Mesenchymal stem cell (in vitro differentiated cells and primary cell): ENCODE measurements around the gene TAL2.
A peak's percentile ranks its signal among the peaks of the same experiment; 100 is the strongest.

Experiments
- DNase-seq: peaks from one replicate; pipeline ENCODE4 v3.0.0-alpha.2; 2013
- H2AFZ ChIP-seq: one replicate; pipeline ENCODE4 v1.6.1; 2013; ENCODE audit warnings: low read depth, mild to moderate bottlenecking, control low read depth, inconsistent platforms, low read length, moderate library complexity
- H2AK5ac ChIP-seq: 2 replicates; pipeline ENCODE4 v1.6.1; 2013; ENCODE audit warnings: low read length, moderate library complexity, mild to moderate bottlenecking, inconsistent platforms; ENCODE audit not compliant: severe bottlenecking
- H2BK120ac ChIP-seq: one replicate; pipeline ENCODE4 v1.6.1; 2013; ENCODE audit warnings: low read depth, mild to moderate bottlenecking, inconsistent platforms, low read length, moderate library complexity
- H2BK12ac ChIP-seq, 2 experiments: one replicate each; pipeline ENCODE4 v1.6.1; 2013; ENCODE audit warnings: inconsistent platforms in 2 of 2, low read length in 2 of 2, mild to moderate bottlenecking in 2 of 2, moderate library complexity in 2 of 2, control low read depth in 1 of 2
- H2BK15ac ChIP-seq: one replicate; pipeline ENCODE4 v1.6.1; 2013; ENCODE audit warnings: mild to moderate bottlenecking, low read depth, inconsistent platforms; ENCODE audit not compliant: poor library complexity, severe bottlenecking
- H2BK5ac ChIP-seq: 2 replicates; pipeline ENCODE4 v1.6.1; 2013; ENCODE audit warnings: low read depth, mild to moderate bottlenecking, low read length, control low read depth, inconsistent platforms; ENCODE audit not compliant: poor library complexity, severe bottlenecking
- H3K14ac ChIP-seq, 2 experiments: one replicate each; pipeline ENCODE4 v1.6.1; 2013; ENCODE audit warnings: inconsistent platforms in 2 of 2, low read length in 2 of 2, control low read depth in 1 of 2, mild to moderate bottlenecking in 1 of 2, moderate library complexity in 1 of 2
- H3K18ac ChIP-seq, 2 experiments: one replicate each; pipeline ENCODE4 v1.6.1; 2013; ENCODE audit warnings: inconsistent platforms in 2 of 2, low read length in 2 of 2, control low read depth in 1 of 2, low read depth in 1 of 2, mild to moderate bottlenecking in 1 of 2
- H3K23ac ChIP-seq, 2 experiments: one replicate each; pipeline ENCODE4 v1.6.1; 2013; ENCODE audit warnings: inconsistent platforms in 2 of 2, low read length in 2 of 2, mild to moderate bottlenecking in 2 of 2, moderate library complexity in 2 of 2, control low read depth in 1 of 2
- H3K27ac ChIP-seq: 2 replicates; pipeline ENCODE4 v1.5.1; 2013; ENCODE audit warnings: mild to moderate bottlenecking, moderate library complexity, low read length, control low read depth, inconsistent platforms; ENCODE audit not compliant: poor library complexity, severe bottlenecking
- H3K27me3 ChIP-seq, 2 experiments: 2 replicates each; pipeline versions ENCODE4 v1.6.1 to v1.7.0; 2013; ENCODE audit warnings: low read length in 2 of 2, mild to moderate bottlenecking in 2 of 2, moderate library complexity in 2 of 2, control low read depth in 1 of 2, inconsistent platforms in 1 of 2; ENCODE audit not compliant: control insufficient read depth in 1 of 2, insufficient read depth in 1 of 2
- H3K36me3 ChIP-seq, 2 experiments: 2 replicates each; pipeline versions ENCODE4 v1.6.1 to v1.7.0; 2013; ENCODE audit warnings: low read length in 2 of 2, control low read depth in 1 of 2, inconsistent platforms in 1 of 2, low read depth in 1 of 2, mild to moderate bottlenecking in 1 of 2; ENCODE audit not compliant: insufficient read depth in 2 of 2, control insufficient read depth in 1 of 2
- H3K4ac ChIP-seq, 2 experiments: one replicate each; pipeline ENCODE4 v1.6.1; 2013; ENCODE audit warnings: inconsistent platforms in 2 of 2, low read length in 2 of 2, mild to moderate bottlenecking in 2 of 2, moderate library complexity in 2 of 2, control low read depth in 1 of 2, low read depth in 1 of 2
- H3K4me1 ChIP-seq: 2 replicates; pipeline ENCODE4 v1.6.1; 2013; ENCODE audit warnings: low read depth, low read length, control low read depth; ENCODE audit not compliant: control insufficient read depth, insufficient read depth
- H3K4me2 ChIP-seq: 2 replicates; pipeline ENCODE4 v1.6.1; 2013; ENCODE audit warnings: low read length, mild to moderate bottlenecking, inconsistent platforms; ENCODE audit not compliant: poor library complexity, severe bottlenecking
- H3K4me3 ChIP-seq, 2 experiments: 2 replicates each; pipeline versions ENCODE4 v1.5.1 to v1.7.0; 2013; ENCODE audit warnings: low read length in 2 of 2, mild to moderate bottlenecking in 2 of 2, control low read depth in 1 of 2, low read depth in 1 of 2; ENCODE audit not compliant: insufficient read depth in 1 of 2
- H3K79me1 ChIP-seq: replicated peaks from 2 replicates; pipeline ENCODE4 v1.6.1; 2013; ENCODE audit warnings: mild to moderate bottlenecking, control low read depth, low read length, inconsistent platforms; ENCODE audit not compliant: poor library complexity, severe bottlenecking
- H3K9ac ChIP-seq: 2 replicates; pipeline ENCODE4 v1.7.0; 2013; ENCODE audit warnings: mild to moderate bottlenecking, low read length, moderate library complexity
- H3K9me3 ChIP-seq: 2 replicates; pipeline ENCODE4 v1.7.0; 2013; ENCODE audit warnings: mild to moderate bottlenecking, low read length; ENCODE audit not compliant: control insufficient read depth
- H4K8ac ChIP-seq: one replicate; pipeline ENCODE4 v1.6.1; 2013; ENCODE audit warnings: inconsistent platforms, mild to moderate bottlenecking, low read length, moderate library complexity
- H4K91ac ChIP-seq: one replicate; pipeline ENCODE4 v1.6.1; 2013; ENCODE audit warnings: mild to moderate bottlenecking, low read length, inconsistent platforms
- WGBS: methylation state at CpG from one replicate; pipeline ENCODE4 v1.1.7; 2013; ENCODE audit warnings: mixed read lengths; 5-methylcytosine and 5-hydroxymethylcytosine counted together

TAL2 gene

GRCh38 chr9:105656131-105656921 lies 5.9 kb upstream of the TAL2 start:
- H4K8ac ChIP-seq = peak overlapping the region; percentile 27
- H3K9me3 ChIP-seq = no peaks in the 10 kb centered on the region
- H3K14ac ChIP-seq = peak overlapping the region in 1 of 2 experiments; percentile 72
- H3K27ac ChIP-seq = no peak overlapping the region
- H3K4me3 ChIP-seq = peak overlapping the region; percentile 56 to 73
- no peak overlapping the region for H3K4ac ChIP-seq
- peak overlapping the region; percentile 99 for H3K4me2 ChIP-seq
- peak overlapping the region in 1 of 2 experiments; percentile 19 for H2BK12ac ChIP-seq
- no peaks in the 10 kb centered on the region for H3K36me3 ChIP-seq
- no peak overlapping the region for H2BK5ac ChIP-seq
- H3K27me3 ChIP-seq = peaks cover 23 to 28% of the 10 kb centered on the region in 2 experiments
- peak overlapping the region in 1 of 2 experiments; percentile 25 for H3K18ac ChIP-seq
- peak overlapping the region; percentile 82 for H2BK15ac ChIP-seq
- no peak overlapping the region for H4K91ac ChIP-seq
- DNase-seq = no peak
- 4% methylated on average over 64 of the region's 75 CpGs for WGBS
- H2BK120ac ChIP-seq = no peak overlapping the region
- H3K4me1 ChIP-seq = peaks cover 9% of the 10 kb centered on the region
- no peaks in the 10 kb centered on the region for H3K79me1 ChIP-seq
- H2AK5ac ChIP-seq = no peak overlapping the region
- peak overlapping the region; percentile 74 for H2AFZ ChIP-seq
- H3K9ac ChIP-seq = peak overlapping the region; percentile 22
- H3K23ac ChIP-seq = peak overlapping the region in 1 of 2 experiments; percentile 64

- no peaks in the 10 kb centered on the region for H3K36me3 ChIP-seq
- no peak overlapping the region for H3K18ac ChIP-seq
- no peak overlapping the region for H3K4ac ChIP-seq
- H4K91ac ChIP-seq = no peak overlapping the region
- peaks cover 23 to 28% of the 10 kb centered on the region in 2 experiments for H3K27me3 ChIP-seq
- no peak overlapping the region for H2BK12ac ChIP-seq
- H3K27ac ChIP-seq = no peak overlapping the region
- no peaks in the 10 kb centered on the region for H3K9me3 ChIP-seq
- peaks cover 9% of the 10 kb centered on the region for H3K4me1 ChIP-seq
- H2BK120ac ChIP-seq = no peak overlapping the region
- H3K4me2 ChIP-seq = no peak overlapping the region
- no peak overlapping the region for H4K8ac ChIP-seq
- H2AFZ ChIP-seq = no peak overlapping the region
- no peak for DNase-seq
- no peak overlapping the region for H3K9ac ChIP-seq
- no peak overlapping the region for H2AK5ac ChIP-seq
- no peak overlapping the region for H2BK5ac ChIP-seq
- no peak overlapping the region for H3K14ac ChIP-seq
- H2BK15ac ChIP-seq = no peak overlapping the region
- H3K79me1 ChIP-seq = no peaks in the 10 kb centered on the region
- no peak overlapping the region for H3K4me3 ChIP-seq
- no peak overlapping the region for H3K23ac ChIP-seq
- no CpG with 5 or more reads among the region's 2 CpGs for WGBS
These were observed 3.9 kb upstream of the TAL2 start for GRCh38 chr9:105658351-105658750.

GRCh38 chr9:105661011-105661410 lies 1.2 kb upstream of the TAL2 start:
- 92% methylated on average over 4 of the region's 4 CpGs for WGBS
- no peak overlapping the region for H4K91ac ChIP-seq
- H3K18ac ChIP-seq = no peak overlapping the region
- H3K4me3 ChIP-seq = no peak overlapping the region
- no peak overlapping the region for H3K14ac ChIP-seq
- H3K9me3 ChIP-seq = no peaks in the 10 kb centered on the region
- no peak overlapping the region for H2AK5ac ChIP-seq
- H3K79me1 ChIP-seq = no peaks in the 10 kb centered on the region
- peaks cover 6% of the 10 kb centered on the region for H3K4me1 ChIP-seq
- no peak overlapping the region for H3K4ac ChIP-seq
- no peak overlapping the region for H2BK120ac ChIP-seq
- H4K8ac ChIP-seq = no peak overlapping the region
- H3K4me2 ChIP-seq = no peak overlapping the region
- H3K27me3 ChIP-seq = peaks cover 14 to 15% of the 10 kb centered on the region in 2 experiments
- H2BK5ac ChIP-seq = no peak overlapping the region
- no peak for DNase-seq
- no peak overlapping the region for H3K9ac ChIP-seq
- no peak overlapping the region for H2AFZ ChIP-seq
- no peaks in the 10 kb centered on the region for H3K36me3 ChIP-seq
- H3K27ac ChIP-seq = no peak overlapping the region
- no peak overlapping the region for H2BK12ac ChIP-seq
- H3K23ac ChIP-seq = peak overlapping the region in 1 of 2 experiments; percentile 72
- H2BK15ac ChIP-seq = no peak overlapping the region

GRCh38 chr9:105663914-105664313 lies 1.7 kb downstream of the TAL2 start:
- Histone ChIP-seq H3K18ac (no peak overlapping the region), H2BK15ac (no peak overlapping the region), H4K8ac (no peak overlapping the region), H3K4ac (no peak overlapping the region), H2AK5ac (no peak overlapping the region), H2BK5ac (no peak overlapping the region), H3K9me3 (no peaks in the 10 kb centered on the region), H3K4me1 (no peaks in the 10 kb centered on the region), H3K79me1 (no peaks in the 10 kb centered on the region), H3K9ac (no peak overlapping the region), H3K4me3 (no peak overlapping the region), H3K27ac (no peak overlapping the region), H3K23ac (no peak overlapping the region), H3K36me3 (no peaks in the 10 kb centered on the region), H2BK12ac (no peak overlapping the region), H3K14ac (no peak overlapping the region), H2BK120ac (no peak overlapping the region), H2AFZ (no peak overlapping the region), H3K4me2 (no peak overlapping the region), H4K91ac (no peak overlapping the region), H3K27me3 (peaks cover 0 to 3% of the 10 kb centered on the region in 2 experiments)
- no peak for DNase-seq
- 74% methylated on average over 4 of the region's 5 CpGs for WGBS
